Measurements from ENCODE around the gene ASB18.

- TF ChIP-seq ATF3 (IDR thresholded peaks at IDR 0.05) (no peak), MAX (IDR thresholded peaks at IDR 0.05) (no peak), REST (IDR thresholded peaks at IDR 0.05) (no peak), FOXA1 (IDR thresholded peaks at IDR 0.05) (no peak), HNF4A (conservative IDR thresholded peaks at IDR 0.05) (no peak), SP1 (IDR thresholded peaks at IDR 0.05) (no peak), YY1 (IDR thresholded peaks at IDR 0.05) (no peak)
- TF ChIP-seq, protein P1, sequence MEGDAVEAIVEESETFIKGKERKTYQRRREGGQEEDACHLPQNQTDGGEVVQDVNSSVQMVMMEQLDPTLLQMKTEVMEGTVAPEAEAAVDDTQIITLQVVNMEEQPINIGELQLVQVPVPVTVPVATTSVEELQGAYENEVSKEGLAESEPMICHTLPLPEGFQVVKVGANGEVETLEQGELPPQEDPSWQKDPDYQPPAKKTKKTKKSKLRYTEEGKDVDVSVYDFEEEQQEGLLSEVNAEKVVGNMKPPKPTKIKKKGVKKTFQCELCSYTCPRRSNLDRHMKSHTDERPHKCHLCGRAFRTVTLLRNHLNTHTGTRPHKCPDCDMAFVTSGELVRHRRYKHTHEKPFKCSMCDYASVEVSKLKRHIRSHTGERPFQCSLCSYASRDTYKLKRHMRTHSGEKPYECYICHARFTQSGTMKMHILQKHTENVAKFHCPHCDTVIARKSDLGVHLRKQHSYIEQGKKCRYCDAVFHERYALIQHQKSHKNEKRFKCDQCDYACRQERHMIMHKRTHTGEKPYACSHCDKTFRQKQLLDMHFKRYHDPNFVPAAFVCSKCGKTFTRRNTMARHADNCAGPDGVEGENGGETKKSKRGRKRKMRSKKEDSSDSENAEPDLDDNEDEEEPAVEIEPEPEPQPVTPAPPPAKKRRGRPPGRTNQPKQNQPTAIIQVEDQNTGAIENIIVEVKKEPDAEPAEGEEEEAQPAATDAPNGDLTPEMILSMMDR (IDR thresholded peaks at IDR 0.05; ENCODE audit: low read depth, low read length, missing input control): no peak
Measured at GRCh38 chr2:236298924-236299475, 34.8 kb upstream of the ASB18 start.
